HG03432 (cell line): ENCODE data around the gene SUGCT.
A peak's percentile ranks its signal among the peaks of the same experiment; 100 is the strongest.
"Not testable (repeated sequence)": the region's sequence is repeated elsewhere in the genome, so short reads cannot be mapped to it uniquely, and the experiment has no call there.

Source experiments
- ATAC-seq: cut with Tn5 transposase; IDR thresholded peaks from one replicate; pipeline ENCODE4 v1.9.1; 2021; ENCODE audit warnings: mild to moderate bottlenecking, moderate library complexity; ENCODE audit not compliant: unreplicated experiment

The SUGCT gene

DNA sequence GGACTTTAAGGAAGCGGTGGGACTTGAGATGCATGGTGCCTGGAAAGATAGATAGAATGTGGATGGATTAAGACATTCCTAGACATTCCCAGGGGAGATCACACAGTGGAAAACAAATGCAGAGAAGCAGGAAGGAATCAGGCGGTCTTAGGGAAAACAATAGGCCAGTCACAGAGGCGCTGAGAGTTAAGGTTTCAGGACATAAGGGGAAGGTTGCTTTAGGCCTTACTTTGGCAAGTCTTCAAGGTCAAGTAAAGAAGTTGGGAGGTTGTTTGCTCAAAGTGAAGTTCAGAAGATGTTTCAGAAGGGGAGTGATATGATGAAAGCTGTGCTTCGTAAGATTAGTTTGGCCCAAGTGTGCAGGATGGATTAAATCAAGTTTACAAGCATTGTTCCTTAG, 109.4 kb downstream of the SUGCT start:
- ATAC-seq, result no peak

DNA sequence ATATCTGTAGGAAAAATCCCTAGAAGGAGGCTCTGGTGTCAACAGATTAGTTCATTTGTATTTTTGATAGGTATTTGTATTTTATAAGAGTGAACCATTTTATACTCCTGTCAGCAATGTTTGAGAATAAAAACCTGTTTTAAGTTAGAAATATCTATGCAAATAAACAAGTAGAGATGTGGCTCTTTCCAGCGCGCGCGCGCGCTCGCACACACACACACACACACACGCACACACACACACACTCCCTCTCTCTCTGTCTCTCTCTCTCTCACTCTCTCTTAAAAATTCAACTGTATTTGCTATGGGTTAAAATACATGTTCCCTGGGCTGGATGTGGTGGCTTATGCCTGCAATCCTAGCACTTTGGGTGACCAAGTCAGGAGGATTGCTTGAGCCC, 113.9 kb downstream of the SUGCT start:
- no peak for ATAC-seq

DNA sequence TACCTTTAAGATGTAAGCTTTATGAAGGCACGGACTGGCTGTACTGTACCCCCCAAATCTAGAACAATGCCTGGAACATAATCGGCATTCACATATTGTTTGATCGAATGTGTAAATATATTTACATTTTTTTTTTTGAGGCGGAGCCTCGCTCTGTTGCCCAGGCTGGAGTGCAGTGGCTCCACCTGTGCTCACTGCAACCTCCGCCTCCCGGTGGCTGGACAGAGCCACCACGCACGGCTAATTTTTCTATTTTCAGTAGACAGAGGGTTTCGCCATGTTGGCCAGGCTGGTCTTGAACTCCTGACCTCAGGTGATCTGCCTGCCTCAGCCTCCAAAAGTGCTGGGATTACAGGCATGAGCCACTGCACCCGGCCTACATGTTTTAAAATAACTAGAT, 118.6 kb downstream of the SUGCT start:
- ATAC-seq, result not testable (repeated sequence)

DNA sequence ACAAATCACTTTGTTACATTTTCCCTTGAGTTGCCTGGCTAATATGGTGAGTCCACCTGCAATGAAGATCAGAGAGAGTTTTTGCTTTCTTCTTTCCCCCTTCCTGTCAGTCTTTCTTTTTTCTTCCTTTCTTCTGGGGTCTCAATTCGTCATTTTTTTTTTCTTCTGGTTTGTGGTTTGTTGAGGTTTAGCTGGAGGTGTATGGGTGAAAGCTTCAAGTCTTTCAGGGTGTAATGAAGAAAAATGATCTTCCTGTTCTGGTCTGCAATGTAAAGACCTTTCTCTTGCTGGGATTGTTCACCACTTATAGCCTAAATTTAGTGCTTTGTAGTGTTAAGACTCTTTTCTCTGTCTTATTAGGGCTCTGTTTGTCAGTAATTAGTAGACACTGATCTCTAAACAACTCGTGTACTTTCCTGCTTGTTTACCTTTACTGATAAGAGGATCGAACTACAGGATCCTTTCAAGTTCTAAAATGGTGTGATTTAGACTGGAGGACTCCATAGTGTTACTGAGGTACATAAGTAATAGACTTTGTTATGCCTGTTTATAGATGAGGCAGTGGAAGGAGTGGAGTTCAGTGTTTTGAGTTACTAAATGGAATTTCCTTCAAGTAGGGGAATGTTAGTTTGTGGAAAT, 129.1 kb downstream of the SUGCT start:
- no peak for ATAC-seq

DNA sequence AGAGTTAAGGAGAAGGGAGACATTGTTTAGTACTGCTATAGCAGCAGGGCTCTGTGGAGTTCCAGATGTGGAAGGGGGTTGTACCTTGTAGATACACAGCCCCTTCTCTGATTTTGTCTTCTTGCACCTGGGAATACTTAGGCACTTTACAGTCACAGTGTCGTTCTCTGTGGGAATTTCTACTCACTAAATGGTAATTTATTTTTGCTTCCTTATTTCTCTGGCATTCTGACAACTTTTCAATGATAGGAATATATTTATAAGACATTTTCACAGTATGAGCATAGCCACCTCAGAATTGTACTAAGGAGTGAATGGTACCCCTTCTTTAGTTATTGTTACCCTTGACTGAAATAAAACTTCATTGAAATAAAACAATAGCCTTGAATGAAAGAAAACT, 132.8 kb downstream of the SUGCT start:
- ATAC-seq, result no peak

DNA sequence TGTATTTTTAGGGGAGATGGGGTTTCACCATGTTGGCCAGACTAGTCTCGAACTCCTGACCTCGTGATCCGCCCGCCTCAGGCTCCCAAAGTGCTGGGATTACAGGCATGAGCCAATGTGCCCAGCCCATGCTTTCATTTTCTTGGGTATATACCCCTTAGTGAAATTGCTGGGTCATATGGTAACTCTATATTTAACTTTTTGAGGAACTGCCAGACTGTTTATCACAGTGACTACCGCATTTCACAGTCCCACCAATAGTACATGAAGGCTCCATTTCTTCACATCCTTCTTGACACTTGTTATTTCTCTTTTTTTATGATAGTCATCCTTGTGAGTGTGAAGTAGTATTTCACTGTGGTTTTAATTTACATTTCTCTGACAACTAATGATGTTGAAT, 134.0 kb downstream of the SUGCT start:
- ATAC-seq, result not testable (repeated sequence)

DNA sequence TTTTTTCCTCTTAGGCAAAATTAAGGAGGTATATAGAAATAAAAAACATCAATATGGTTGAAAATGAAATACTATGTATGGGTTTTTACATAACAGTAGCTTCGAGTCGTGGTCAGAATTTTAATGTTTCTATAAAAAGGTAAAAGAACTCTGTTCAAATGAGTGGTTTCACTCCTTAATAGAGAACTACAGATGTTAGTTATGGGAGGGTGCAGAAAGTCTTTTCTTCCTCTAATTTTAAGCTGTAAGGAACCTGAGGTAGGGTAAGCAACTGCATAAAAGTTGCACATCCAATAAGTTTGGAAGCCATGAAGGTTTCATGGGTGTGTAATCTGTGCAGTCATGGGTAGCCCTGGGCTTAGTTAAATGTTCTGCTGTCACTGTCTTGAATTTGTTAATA, 141.3 kb downstream of the SUGCT start:
- ATAC-seq, result no peak

DNA sequence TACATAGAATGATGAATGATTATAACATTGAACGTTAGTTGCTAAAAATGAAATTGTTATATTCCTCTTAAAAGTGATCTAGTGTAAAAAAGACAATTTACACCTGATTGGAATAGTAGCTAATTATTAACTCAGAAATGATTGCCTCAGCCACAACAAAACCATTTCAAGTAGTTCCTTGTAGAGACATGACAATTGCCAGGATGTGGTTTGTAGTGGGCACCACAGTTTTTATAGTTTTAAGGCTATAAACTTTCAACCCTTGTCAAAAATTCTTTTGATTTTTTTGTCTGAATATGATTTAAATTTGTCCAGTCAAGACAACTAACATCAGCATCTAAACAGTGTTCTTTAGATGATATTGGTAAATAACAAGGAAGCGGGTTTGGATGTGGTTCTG, 145.2 kb downstream of the SUGCT start:
- peak; percentile 49 for ATAC-seq

DNA sequence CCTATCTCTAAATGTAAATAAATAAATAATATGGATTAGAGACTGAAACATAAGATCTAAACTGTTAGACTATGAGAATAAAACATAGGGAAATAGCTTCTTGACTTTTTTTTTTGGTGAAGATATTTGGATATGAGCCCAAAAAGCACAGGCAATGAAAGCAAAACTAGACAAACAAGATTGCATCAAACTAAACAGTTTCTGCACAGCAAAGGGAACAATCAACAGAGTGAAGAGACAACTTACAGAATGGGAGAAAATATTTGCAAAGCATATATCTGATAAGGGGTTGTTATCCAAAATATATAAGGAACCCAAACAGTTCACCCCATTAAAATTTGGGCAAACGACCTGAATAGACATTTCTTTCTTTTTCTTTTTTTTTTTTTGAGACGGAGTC, 148.1 kb downstream of the SUGCT start:
- ATAC-seq, result no peak

DNA sequence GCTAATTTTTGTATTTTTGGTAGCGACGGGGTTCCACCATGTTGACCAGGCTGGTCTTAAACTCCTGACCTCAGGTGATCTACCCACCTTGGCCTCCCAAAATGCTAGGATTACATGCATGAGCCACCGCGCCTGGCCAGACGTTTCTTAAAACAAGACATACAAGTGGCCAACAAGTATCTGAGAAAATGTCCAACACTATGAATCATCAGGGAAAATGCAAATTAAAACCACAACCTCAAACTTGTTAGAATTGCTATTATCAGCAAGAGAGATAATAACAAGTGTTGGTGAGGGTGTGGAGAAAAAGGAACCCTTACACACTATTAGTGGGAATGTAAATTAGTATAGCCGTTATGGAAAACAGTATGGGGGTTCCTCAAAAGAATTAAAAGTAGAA, 148.6 kb downstream of the SUGCT start:
- ATAC-seq, result no peak

DNA sequence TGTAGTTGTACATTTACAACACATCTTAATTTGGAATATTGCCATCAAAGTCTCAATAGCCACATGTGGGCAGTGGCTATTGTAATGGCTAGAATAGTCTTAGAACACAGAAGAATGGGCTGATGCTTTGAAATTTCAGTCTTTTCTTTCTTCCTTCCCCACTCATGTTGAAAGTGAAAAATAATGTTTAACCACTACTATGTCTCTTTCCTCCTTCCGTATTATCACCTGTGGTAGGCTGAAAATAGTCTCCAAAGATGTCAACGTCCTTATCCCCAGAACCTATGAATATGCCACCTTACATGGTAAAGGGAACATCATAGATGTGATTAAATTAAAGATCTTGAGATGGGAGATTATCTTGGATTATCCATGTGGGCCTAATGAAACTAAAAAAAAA, 154.0 kb downstream of the SUGCT start:
- peak; percentile 77 for ATAC-seq

DNA sequence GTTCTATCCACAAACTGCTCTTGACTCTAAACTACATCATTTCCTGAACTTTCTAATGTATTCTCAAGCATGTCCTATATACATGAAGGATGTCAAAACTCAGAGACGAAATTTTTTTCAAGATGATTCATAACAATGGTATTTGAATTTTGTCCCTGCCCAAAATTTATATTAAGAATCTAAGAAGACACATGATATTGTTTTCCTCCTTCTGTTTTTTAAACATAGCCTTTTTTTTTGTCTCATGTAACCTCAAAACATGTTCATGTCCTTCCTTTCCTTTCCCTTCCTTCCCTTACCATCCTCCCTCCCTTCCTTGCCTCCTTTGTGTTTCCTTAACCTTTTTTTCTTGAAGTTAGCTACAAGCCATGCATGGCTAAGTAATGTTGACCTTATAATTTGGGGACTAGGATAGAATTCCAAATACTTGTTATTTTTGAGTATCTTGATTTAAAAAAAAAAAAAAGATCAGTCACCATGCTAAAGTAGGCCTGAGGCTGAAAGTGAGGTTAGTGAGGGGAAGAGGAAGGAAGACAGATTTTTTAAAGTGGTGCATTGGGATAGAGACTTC, 163.0 kb downstream of the SUGCT start:
- no peak for ATAC-seq

DNA sequence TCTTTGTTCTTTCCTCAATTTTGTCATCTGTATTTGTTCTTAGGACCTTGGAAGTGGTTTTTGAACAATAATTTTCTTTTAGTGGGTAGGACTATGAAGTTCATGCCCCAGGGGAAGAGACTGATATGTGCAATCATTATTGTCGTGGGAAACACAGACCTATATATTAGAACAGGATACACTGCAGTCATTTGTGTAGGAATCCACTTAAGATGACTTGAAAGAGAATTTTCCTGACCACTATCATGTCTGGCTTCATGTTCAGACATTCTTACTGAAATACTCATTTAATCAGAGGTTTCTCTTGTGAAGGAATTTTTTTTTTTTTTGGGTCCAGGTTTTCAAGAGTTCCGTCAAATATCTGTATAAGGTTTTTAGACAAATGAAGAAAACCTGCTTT, 163.6 kb downstream of the SUGCT start:
- ATAC-seq, result no peak

DNA sequence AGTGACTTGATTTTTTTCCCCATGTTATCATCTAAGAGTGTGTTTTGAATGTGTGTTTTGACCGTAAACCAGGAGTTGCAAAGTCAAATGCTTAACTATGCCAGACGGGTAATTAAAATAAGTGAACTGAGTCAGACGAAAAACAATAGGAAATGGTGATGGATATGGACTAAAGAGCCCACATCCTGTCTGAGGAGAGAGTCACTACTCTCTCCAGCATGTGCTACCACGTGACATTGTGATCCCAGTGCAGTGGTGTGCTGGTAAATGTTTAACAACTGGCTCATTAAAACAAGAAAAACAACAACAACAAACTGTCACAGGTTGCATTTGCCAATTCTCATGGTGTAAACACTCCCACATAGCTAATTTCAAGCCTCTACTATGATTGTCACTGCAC, 164.3 kb downstream of the SUGCT start:
- no peak for ATAC-seq

DNA sequence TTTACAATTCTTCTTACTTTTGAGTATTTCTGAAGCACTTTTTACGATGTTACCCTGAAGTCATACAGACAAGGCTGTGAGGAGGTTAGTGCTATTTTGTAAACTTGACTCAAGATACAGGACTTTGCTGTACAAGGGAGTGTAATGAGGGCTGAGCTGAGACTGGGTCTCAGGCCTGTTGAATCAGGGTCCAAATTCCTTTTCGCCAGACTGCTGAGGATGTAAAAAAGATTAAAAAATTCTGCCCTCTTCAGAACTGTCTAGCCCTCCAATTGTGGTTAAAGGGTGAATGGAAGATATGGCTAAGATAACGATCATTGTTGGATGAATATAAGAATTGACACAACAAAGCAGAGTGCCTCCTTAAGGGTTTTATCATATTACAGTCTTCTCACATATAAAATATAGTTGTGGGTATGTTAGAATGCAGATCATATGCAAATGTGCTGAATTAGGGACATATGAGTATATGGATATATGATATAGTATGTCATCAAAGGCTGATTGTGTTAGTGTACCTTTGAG, 165.4 kb downstream of the SUGCT start:
- no peak for ATAC-seq

DNA sequence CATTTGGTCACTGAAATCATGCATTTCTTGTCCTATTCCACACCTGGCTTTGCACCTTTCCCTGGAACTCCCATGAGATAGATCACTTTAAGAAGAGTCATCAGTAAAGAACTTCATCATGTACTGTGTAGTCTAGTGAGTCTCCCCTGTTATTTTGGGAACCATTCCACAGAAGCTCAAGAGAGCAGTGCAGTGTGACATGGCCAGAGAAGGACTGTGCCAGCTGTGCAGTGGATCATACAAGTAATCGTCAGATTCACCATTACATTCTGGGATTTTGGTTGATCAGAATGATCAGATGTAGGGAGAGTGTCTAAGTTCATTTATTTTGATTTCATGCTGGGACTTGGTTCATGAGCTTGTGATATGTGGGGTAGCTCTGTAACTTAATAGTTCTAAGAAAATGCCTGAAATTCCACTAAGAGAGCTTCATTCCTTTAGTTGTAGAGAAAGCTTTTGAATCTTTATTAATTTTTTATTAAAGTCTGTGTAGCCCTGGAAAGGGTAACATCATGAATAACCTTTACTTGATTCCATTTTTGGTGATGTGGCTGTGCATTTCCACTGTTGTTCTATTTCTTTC, 166.8 kb downstream of the SUGCT start:
- ATAC-seq, result no peak

DNA sequence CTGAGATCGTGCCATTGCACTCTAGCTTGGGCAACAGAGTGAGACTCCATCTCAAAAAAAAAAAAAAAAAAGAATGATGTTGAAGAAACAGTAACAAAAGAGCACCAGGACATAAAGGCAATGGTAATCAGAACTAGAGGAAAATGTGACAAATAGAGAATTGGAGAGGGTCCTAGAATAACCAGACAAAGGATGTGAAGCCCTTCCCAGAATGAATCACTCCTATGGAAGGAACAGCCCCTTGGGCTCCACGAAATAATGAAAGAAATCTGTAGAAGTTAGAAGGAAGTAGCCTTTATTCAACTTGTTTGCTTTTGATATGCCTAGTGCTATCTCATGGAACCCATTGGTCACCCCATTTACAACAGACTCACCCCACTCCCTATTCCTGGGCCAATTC, 169.2 kb downstream of the SUGCT start:
- no peak for ATAC-seq

DNA sequence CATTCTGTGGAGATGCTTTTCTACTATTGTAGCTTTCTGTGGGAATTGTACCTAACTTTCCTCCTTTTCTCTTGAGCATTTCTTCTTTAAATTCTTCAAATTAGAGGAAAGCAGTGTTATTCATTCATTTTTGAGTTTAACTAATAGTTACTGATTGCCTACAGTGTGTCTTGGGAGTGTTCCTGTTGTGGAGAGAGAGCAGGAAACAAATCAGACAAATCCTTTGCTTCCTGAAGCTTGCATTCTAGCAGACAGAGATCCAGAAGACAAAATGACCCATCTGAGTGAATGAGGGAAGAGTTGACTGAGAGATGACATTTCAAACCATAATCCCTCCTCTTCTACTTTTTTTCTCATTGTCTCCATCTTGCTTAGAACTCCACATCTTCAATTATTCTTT, 170.4 kb downstream of the SUGCT start:
- no peak for ATAC-seq

DNA sequence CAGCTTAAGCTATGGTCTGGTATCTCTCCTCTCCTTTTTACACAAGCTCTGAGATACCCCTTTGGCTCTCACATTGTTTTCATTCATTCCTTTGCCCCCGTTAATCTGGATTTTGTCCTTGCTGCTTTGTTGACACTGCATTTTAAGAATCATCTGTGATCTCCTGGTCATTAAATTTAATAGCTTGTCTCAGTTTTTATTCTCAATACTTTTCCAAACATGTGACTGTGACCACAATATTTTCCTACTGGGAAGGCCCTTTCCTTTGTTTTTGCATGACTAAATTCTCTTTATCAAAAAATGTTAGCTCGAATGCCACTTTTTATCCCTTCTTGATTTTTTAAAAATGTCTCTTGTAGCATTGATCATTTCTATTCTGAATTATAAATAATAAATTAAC, 171.2 kb downstream of the SUGCT start:
- ATAC-seq, result no peak

DNA sequence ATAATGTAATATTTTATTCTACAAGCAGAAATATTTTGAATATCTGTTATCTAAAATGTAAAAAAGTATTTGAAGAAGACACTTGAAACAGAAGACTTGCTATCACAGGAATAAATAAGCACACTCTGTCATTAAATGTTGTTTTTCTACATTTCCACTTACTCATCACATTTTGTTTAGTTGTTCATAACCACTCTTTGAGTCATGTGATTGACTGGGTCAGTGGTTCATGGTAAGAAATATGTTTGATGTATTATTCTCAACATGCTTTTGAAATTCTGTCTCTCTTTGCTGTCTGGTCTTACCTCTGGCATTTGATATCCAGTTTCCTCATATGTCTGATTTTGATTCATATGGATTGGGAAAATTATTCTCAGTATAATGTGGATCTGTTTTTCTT, 171.8 kb downstream of the SUGCT start:
- no peak for ATAC-seq

DNA sequence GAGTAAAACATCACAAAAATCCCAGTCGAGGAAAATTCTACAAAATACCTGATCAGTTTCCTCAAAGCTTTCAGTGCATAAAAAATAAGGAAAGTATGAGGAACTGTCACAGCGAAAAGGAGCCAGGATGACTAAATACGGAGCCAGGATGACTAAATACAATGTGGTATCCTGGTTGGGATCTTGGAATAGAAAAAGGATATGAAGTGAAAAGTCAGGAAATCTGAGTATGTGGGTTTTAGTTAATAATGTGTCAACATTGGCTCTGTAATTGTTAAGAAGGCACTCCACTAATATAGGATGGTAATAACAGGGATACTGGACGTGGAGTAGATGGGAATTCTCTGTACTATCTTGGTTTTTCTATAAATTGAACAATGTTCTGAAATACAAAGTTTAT, 175.5 kb downstream of the SUGCT start:
- ATAC-seq, result no peak

DNA sequence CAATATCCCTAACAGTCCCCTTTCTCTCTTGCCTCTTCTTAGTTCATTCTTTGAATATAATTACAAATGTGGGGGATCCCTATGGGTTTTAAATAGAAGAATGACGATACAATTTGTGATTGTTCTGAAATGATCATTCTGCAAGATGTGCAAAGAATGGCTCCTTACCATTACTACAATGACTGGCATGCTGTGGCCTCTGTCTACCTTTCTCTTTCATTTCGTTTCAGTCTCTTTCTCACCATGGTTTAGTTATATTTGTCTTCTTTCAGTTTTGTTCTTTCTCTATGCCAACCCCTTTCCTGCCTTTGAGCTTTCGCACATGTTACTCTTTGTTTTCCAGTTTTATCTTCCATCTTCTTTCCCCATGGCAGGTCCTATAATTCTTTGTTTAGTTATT, 176.5 kb downstream of the SUGCT start:
- peak; percentile 100 for ATAC-seq

DNA sequence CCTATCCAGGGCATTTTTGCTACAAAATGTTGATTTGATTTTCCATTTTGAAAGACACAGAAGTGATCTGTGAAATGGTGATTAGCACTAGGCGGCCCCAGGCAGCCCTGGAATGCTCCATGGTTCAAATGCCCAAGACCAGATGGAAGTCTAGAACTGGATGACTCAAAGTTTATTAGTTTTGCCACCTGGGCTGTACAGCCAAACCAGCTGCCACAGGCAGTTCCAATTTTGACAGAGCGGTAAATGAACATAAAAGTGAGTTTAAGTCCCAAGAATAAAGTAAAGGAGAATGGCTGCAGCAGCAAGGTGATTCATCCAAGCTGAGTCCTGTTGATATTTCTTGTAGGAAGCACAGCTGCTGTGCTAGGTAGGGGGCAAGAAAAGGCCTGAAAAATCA, 180.5 kb downstream of the SUGCT start:
- no peak for ATAC-seq
